NB4 (cell line): Measurements from ENCODE around the gene MRPL17.

ENCODE experiments used
- MYC ChIP-seq: IDR thresholded peaks from 2 replicates; pipeline ENCODE4 v1.6.1; 2011; ENCODE audit warnings: low read depth, low read length
- TF ChIP-seq, protein P1 (sequence below): IDR thresholded peaks from one replicate; pipeline ENCODE4 v1.5.1; 2012; ENCODE audit warnings: low read depth, low read length
- TF ChIP-seq, protein P2 (sequence below): IDR thresholded peaks from 2 replicates; pipeline ENCODE4 v1.6.1; 2011; ENCODE audit warnings: low read depth, low read length

GRCh38 chr11:6692128-6692527, 9.0 kb upstream of the MRPL17 start:
- TF ChIP-seq, protein P1, sequence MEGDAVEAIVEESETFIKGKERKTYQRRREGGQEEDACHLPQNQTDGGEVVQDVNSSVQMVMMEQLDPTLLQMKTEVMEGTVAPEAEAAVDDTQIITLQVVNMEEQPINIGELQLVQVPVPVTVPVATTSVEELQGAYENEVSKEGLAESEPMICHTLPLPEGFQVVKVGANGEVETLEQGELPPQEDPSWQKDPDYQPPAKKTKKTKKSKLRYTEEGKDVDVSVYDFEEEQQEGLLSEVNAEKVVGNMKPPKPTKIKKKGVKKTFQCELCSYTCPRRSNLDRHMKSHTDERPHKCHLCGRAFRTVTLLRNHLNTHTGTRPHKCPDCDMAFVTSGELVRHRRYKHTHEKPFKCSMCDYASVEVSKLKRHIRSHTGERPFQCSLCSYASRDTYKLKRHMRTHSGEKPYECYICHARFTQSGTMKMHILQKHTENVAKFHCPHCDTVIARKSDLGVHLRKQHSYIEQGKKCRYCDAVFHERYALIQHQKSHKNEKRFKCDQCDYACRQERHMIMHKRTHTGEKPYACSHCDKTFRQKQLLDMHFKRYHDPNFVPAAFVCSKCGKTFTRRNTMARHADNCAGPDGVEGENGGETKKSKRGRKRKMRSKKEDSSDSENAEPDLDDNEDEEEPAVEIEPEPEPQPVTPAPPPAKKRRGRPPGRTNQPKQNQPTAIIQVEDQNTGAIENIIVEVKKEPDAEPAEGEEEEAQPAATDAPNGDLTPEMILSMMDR, result no peak
- TF ChIP-seq, protein P2, sequence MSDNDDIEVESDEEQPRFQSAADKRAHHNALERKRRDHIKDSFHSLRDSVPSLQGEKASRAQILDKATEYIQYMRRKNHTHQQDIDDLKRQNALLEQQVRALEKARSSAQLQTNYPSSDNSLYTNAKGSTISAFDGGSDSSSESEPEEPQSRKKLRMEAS, result no peak
- TF ChIP-seq MYC, result no peak
